H1 (cell line): ENCODE results near the gene IFNG-AS1. TPM values are rescaled to one million over a fixed set of nuclear protein-coding genes. Genes with fewer than 3 reads are reported as not detected.

Experiments used
- CTCF ChIA-PET: fragments of 300-600 bp; sonication (Branson Sonifier 250); formaldehyde crosslinking; loops from one replicate; lab custom pipeline; 2021; ENCODE audit not compliant: partially characterized antibody; lab: Charles Lee
- POLR2A ChIA-PET: fragments of 300-600 bp; sonication (Branson Sonifier 250); formaldehyde crosslinking; loops from one replicate; lab custom pipeline; 2021; ENCODE audit warnings: inconsistent platforms; ENCODE audit not compliant: partially characterized antibody; lab: Charles Lee
- DNase-seq, 2 experiments: peaks; one replicate each; pipeline versions ENCODE4 v3.0.0 to v3.0.0-alpha.2; 2010 to 2022; ENCODE audit warnings: low spot score in 2 of 2, low read depth in 1 of 2, mixed read lengths in 1 of 2
- FAIRE-seq: peaks from 2 replicates; lab custom pipeline; 2011; peaks lifted over from hg19 to GRCh38; lab: Jason Lieb, UNC
- H2AFZ ChIP-seq: 2 replicates; pipeline ENCODE4 v1.8.1; 2012; ENCODE audit warnings: low read length, inconsistent platforms
- H2AK5ac ChIP-seq: 2 replicates; pipeline ENCODE4 v1.6.1; 2013; ENCODE audit warnings: low read depth, low read length
- H2BK120ac ChIP-seq: replicated peaks from 2 replicates; pipeline ENCODE3; 2013; ENCODE audit warnings: low read depth, low read length, inconsistent platforms
- H2BK12ac ChIP-seq: 2 replicates; pipeline ENCODE4 v1.6.1; 2013; ENCODE audit warnings: low read depth, low read length
- H2BK15ac ChIP-seq: 2 replicates; pipeline ENCODE4 v1.6.1; 2013; ENCODE audit warnings: low read length
- H2BK20ac ChIP-seq: 2 replicates; pipeline ENCODE4 v1.6.1; 2013; ENCODE audit warnings: low read length
- H2BK5ac ChIP-seq: 2 replicates; pipeline ENCODE4 v1.6.1; 2013; ENCODE audit warnings: low read depth, low read length
- H3K14ac ChIP-seq: 2 replicates; pipeline ENCODE4 v1.6.1; 2013; ENCODE audit warnings: inconsistent platforms; ENCODE audit not compliant: insufficient read length
- H3K18ac ChIP-seq: 2 replicates; pipeline ENCODE4 v1.6.1; 2013; ENCODE audit warnings: low read length; ENCODE audit errors: extremely low read depth
- H3K23ac ChIP-seq: 2 replicates; pipeline ENCODE4 v1.6.1; 2013; ENCODE audit warnings: inconsistent platforms; ENCODE audit not compliant: insufficient read length
- H3K23me2 ChIP-seq: 2 replicates; pipeline ENCODE4 v1.6.1; 2013; ENCODE audit warnings: low read depth, low read length
- H3K27ac ChIP-seq: 2 replicates; pipeline ENCODE4 v1.6.1; 2011; ENCODE audit warnings: low read depth, low read length, inconsistent platforms
- H3K27me3 ChIP-seq, 4 experiments: replicated peaks in 1 of 4; 1 replicate in 1 of 4; 2 replicates in 3 of 4; pipeline versions ENCODE4 v1.6.1 to v1.8.1; 2011 to 2013; ENCODE audit warnings: low read length in 3 of 4, mild to moderate bottlenecking in 3 of 4, inconsistent platforms in 2 of 4, mixed read lengths in 2 of 4, moderate library complexity in 1 of 4; ENCODE audit not compliant: control insufficient read depth in 3 of 4, insufficient read depth in 3 of 4; ENCODE audit errors: extremely low read depth in 1 of 4
- H3K36me3 ChIP-seq, 4 experiments: 2 replicates each; pipeline versions ENCODE4 v1.6.1 to v1.8.1; 2011 to 2013; ENCODE audit warnings: mild to moderate bottlenecking in 4 of 4, low read length in 3 of 4, moderate library complexity in 2 of 4, control low read depth in 1 of 4, inconsistent platforms in 1 of 4; ENCODE audit not compliant: insufficient read depth in 4 of 4, control insufficient read depth in 2 of 4
- H3K4ac ChIP-seq: replicated peaks from 2 replicates; pipeline ENCODE3; 2013; ENCODE audit warnings: low read length, low read depth, mixed read lengths, inconsistent platforms; ENCODE audit not compliant: insufficient read length
- H3K4me1 ChIP-seq, 4 experiments: replicated peaks in 1 of 4; 1 replicate in 1 of 4; 2 replicates in 3 of 4; pipeline versions ENCODE4 v1.6.1 to v1.8.1; 2011 to 2013; ENCODE audit warnings: low read length in 3 of 4, inconsistent platforms in 2 of 4, mixed read lengths in 1 of 4; ENCODE audit not compliant: insufficient read depth in 4 of 4, control insufficient read depth in 3 of 4
- H3K4me2 ChIP-seq, 2 experiments: 2 replicates each; pipeline versions ENCODE4 v1.6.1 to v1.8.1; 2011 to 2013; ENCODE audit warnings: low read depth in 2 of 2, low read length in 2 of 2, control low read depth in 1 of 2, inconsistent platforms in 1 of 2, mild to moderate bottlenecking in 1 of 2; ENCODE audit not compliant: insufficient read depth in 1 of 2
- H3K4me3 ChIP-seq, 4 experiments: fragments of 200-600, 300-600 bp in 1 of 4; sonication (generic), shearing (Covaris generic), sonication (Bioruptor Twin) in 1 of 4; 2 replicates each; pipeline versions ENCODE4 v1.5.1 to v1.8.1; 2011 to 2016; ENCODE audit warnings: low read length in 4 of 4, low read depth in 3 of 4, control low read depth in 2 of 4, inconsistent platforms in 2 of 4, mild to moderate bottlenecking in 2 of 4, mixed read lengths in 1 of 4, moderate library complexity in 1 of 4; ENCODE audit not compliant: insufficient read depth in 2 of 4; ENCODE audit errors: extremely low read depth in 1 of 4
- H3K56ac ChIP-seq: replicated peaks from 2 replicates; pipeline ENCODE3; 2013; ENCODE audit warnings: low read depth, mild to moderate bottlenecking, mixed read lengths, low read length, inconsistent platforms; ENCODE audit not compliant: insufficient read length
- H3K79me1 ChIP-seq: 2 replicates; pipeline ENCODE4 v1.6.1; 2013; ENCODE audit warnings: low read depth, low read length, control low read depth
- H3K79me2 ChIP-seq, 2 experiments: 2 replicates each; pipeline versions ENCODE4 v1.6.1 to v1.8.1; 2012 to 2013; ENCODE audit warnings: low read length in 2 of 2, mild to moderate bottlenecking in 2 of 2, inconsistent platforms in 1 of 2; ENCODE audit not compliant: insufficient read depth in 2 of 2, control insufficient read depth in 1 of 2
- H3K9ac ChIP-seq, 4 experiments: replicated peaks in 1 of 4; 1 replicate in 1 of 4; 2 replicates in 3 of 4; pipeline versions ENCODE4 v1.6.1 to v1.8.1; 2011 to 2013; ENCODE audit warnings: low read depth in 3 of 4, low read length in 3 of 4, control low read depth in 2 of 4, mild to moderate bottlenecking in 2 of 4, moderate library complexity in 2 of 4, inconsistent platforms in 1 of 4; ENCODE audit errors: extremely low read depth in 1 of 4
- H3K9me3 ChIP-seq, 2 experiments: 2 replicates each; pipeline versions ENCODE4 v1.6.1 to v1.8.1; 2012 to 2013; ENCODE audit warnings: mild to moderate bottlenecking in 2 of 2, moderate library complexity in 2 of 2, control low read depth in 1 of 2, inconsistent platforms in 1 of 2, low read depth in 1 of 2, low read length in 1 of 2, mixed read lengths in 1 of 2; ENCODE audit not compliant: insufficient read depth in 2 of 2
- H4K20me1 ChIP-seq, 2 experiments: replicated peaks in 1 of 2; 2 replicates each; pipeline versions ENCODE3 to v1.8.1; 2011 to 2013; ENCODE audit warnings: inconsistent platforms in 2 of 2, low read length in 2 of 2, mild to moderate bottlenecking in 1 of 2; ENCODE audit not compliant: insufficient read depth in 2 of 2, control insufficient read depth in 1 of 2
- H4K5ac ChIP-seq: 2 replicates; pipeline ENCODE4 v1.6.1; 2013; ENCODE audit warnings: low read length, low read depth, mixed read lengths, inconsistent platforms; ENCODE audit not compliant: insufficient read length
- H4K8ac ChIP-seq: 2 replicates; pipeline ENCODE4 v1.8.0; 2013; ENCODE audit warnings: mild to moderate bottlenecking, moderate library complexity, low read length, inconsistent platforms; ENCODE audit not compliant: insufficient read depth; ENCODE audit errors: extremely low read depth
- H4K91ac ChIP-seq: replicated peaks from 2 replicates; pipeline ENCODE3; 2013; ENCODE audit warnings: low read length, mixed read lengths, inconsistent platforms; ENCODE audit not compliant: insufficient read length
- ATF2 ChIP-seq: IDR thresholded peaks from 2 replicates; pipeline ENCODE4 v1.6.1; 2012; ENCODE audit warnings: low read length, inconsistent platforms
- BRCA1 ChIP-seq: IDR thresholded peaks from 2 replicates; pipeline ENCODE4 v1.6.1; 2012; ENCODE audit warnings: low read depth, low read length, improper control_type of control experiment
- CBX5 ChIP-seq: fragments of 300-800, 300-1000 bp; sonication (generic); IDR thresholded peaks from 2 replicates; pipeline ENCODE4 v1.7.1; 2016; ENCODE audit warnings: antibody characterized with exemption, low read length, low read depth
- MAX ChIP-seq: IDR thresholded peaks from 2 replicates; pipeline ENCODE4 v1.6.1; 2012; ENCODE audit warnings: inconsistent platforms
- POLR2A ChIP-seq, 2 experiments: IDR thresholded peaks; 1 replicate in 1 of 2; 2 replicates in 1 of 2; pipeline ENCODE4 v1.6.1; 2011; ENCODE audit warnings: low read depth in 2 of 2, low read length in 2 of 2, mild to moderate bottlenecking in 2 of 2; ENCODE audit errors: control extremely low read depth in 1 of 2
- RBBP5 ChIP-seq: IDR thresholded peaks from 2 replicates; pipeline ENCODE4 v1.7.1; 2012; ENCODE audit warnings: low read depth, mild to moderate bottlenecking, inconsistent platforms, low read length, moderate library complexity, borderline replicate concordance
- SAP30 ChIP-seq: fragments of 300-600 bp; sonication (generic); IDR thresholded peaks from 2 replicates; pipeline ENCODE4 v1.7.1; 2012; ENCODE audit warnings: low read length, moderate library complexity, mild to moderate bottlenecking, inconsistent platforms; ENCODE audit not compliant: insufficient read depth, insufficient replicate concordance
- SIN3A ChIP-seq, 2 experiments: IDR thresholded peaks in 1 of 2; conservative IDR thresholded peaks in 1 of 2; 2 replicates each; pipeline ENCODE4 v1.6.1; 2011 to 2012; ENCODE audit warnings: low read length in 2 of 2, improper control_type of control experiment in 1 of 2, low read depth in 1 of 2, mild to moderate bottlenecking in 1 of 2
- SP1 ChIP-seq: IDR thresholded peaks from 2 replicates; pipeline ENCODE4 v1.6.1; 2011; ENCODE audit warnings: low read depth, low read length
- TAF7 ChIP-seq: optimal IDR thresholded peaks from 2 replicates; pipeline ENCODE3; 2011; ENCODE audit warnings: low read depth, mild to moderate bottlenecking, inconsistent platforms, low read length, moderate library complexity, borderline replicate concordance
- TBP ChIP-seq: IDR thresholded peaks from 2 replicates; pipeline ENCODE4 v1.6.1; 2011; ENCODE audit warnings: low read depth, low read length, improper control_type of control experiment
- WGBS, 2 experiments: shearing (Covaris generic) in 1 of 2; methylation state at CpG; one replicate each; pipeline versions ENCODE4 v1.1.6 to v1.1.7; 2013 to 2015; ENCODE audit warnings: low lambda C conversion rate in 2 of 2, mixed read lengths in 2 of 2, inconsistent platforms in 1 of 2, low coverage in 1 of 2, missing lambda C conversion rate in 1 of 2; ENCODE audit not compliant: insufficient replicate concordance in 2 of 2, insufficient coverage in 1 of 2, insufficient read length in 1 of 2; ENCODE audit errors: extremely low coverage in 1 of 2, missing lambda C conversion rate in 1 of 2; 5-methylcytosine and 5-hydroxymethylcytosine counted together
- polyA plus RNA-seq, 7 experiments: library from polyadenylated mRNA; depleted of rRNA in 3 of 7; stranded (reverse) in 5 of 7; unstranded in 2 of 7; fragments of >200 nt in 5 of 7; fragments of 200-250 nt in 2 of 7; gene quantifications; 1 replicate in 5 of 7; 2 replicates in 1 of 7; 4 replicates in 1 of 7; pipeline versions ENCODE4 v1.2.1 to v1.2.3, GENCODE V29; 2011 to 2013; ENCODE audit warnings: missing spikeins in 2 of 7, mixed read lengths in 2 of 7
- total RNA-seq: library from RNA; stranded (reverse); fragmentation: NEBNext Ultra II Directional; extraction: Animal tissue kit (Norgen Biotek cat#: 25700); gene quantifications from 2 replicates; pipeline ENCODE4 v1.2.1, GENCODE V29; 2021

IFNG-AS1 gene
- total and polyA plus RNA-seq, 2 of the 8 experiments (the other 6 are each of a cell fraction or from before 2014, with no cell fraction given) = not detected

- no peak overlapping the region for H2BK20ac ChIP-seq
- H4K20me1 ChIP-seq = no peaks in the 10 kb centered on the region
- no peaks in the 10 kb centered on the region for H3K4me1 ChIP-seq
- H2BK12ac ChIP-seq = no peak overlapping the region
- H3K27ac ChIP-seq = no peak overlapping the region
- H2AFZ ChIP-seq = no peak overlapping the region
- no peak overlapping the region for H4K91ac ChIP-seq
- H3K36me3 ChIP-seq = no peaks in the 10 kb centered on the region
- H3K4me3 ChIP-seq = no peak overlapping the region
- H3K9ac ChIP-seq = no peak overlapping the region
- H2AK5ac ChIP-seq = no peak overlapping the region
- H3K9me3 ChIP-seq = no peaks in the 10 kb centered on the region
- no peaks in the 10 kb centered on the region for H3K79me2 ChIP-seq
- no peaks in the 10 kb centered on the region for H3K23me2 ChIP-seq
- H4K8ac ChIP-seq = no peak overlapping the region
- no peaks in the 10 kb centered on the region for H3K27me3 ChIP-seq
- H3K4ac ChIP-seq = no peak overlapping the region
- FAIRE-seq (no peak), DNase-seq (no peak)
- H2BK120ac ChIP-seq = no peak overlapping the region
- H3K56ac ChIP-seq = no peak overlapping the region
- no peak overlapping the region for H4K5ac ChIP-seq
- no peak overlapping the region for H2BK5ac ChIP-seq
- CTCF ChIA-PET = interaction anchor here (1.6 kb wide), 1 partner anchor 48 kb away, joined by 6 read pairs; no protein-coding TSS in a partner anchor
- H3K4me2 ChIP-seq = no peak overlapping the region
- WGBS, 2 experiments = 89% methylated on average over 4 of the region's 4 CpGs; no CpG with 5 or more reads in 1 of the 2 experiments
- no peak overlapping the region for H2BK15ac ChIP-seq
- POLR2A ChIA-PET = no interaction called here
- no peak overlapping the region for H3K23ac ChIP-seq
- no peak overlapping the region for H3K18ac ChIP-seq
- no peak overlapping the region for H3K14ac ChIP-seq
- no peaks in the 10 kb centered on the region for H3K79me1 ChIP-seq
- no peak for TF ChIP-seq SAP30
- TF ChIP-seq SIN3A (conservative IDR thresholded peaks at IDR 0.05 in 1 of 2, IDR thresholded peaks at IDR 0.05 in 1 of 2; ENCODE audit: low read depth in 1 of 2, low read length in 2 of 2) = no peak
- TF ChIP-seq ATF2 = no peak
- TF ChIP-seq TBP = no peak
- TF ChIP-seq SP1 = no peak
- TF ChIP-seq RBBP5 = no peak
- no peak for TF ChIP-seq MAX
- TF ChIP-seq BRCA1 = no peak
- TF ChIP-seq TAF7 = no peak
- no peak for TF ChIP-seq POLR2A (IDR thresholded peaks at IDR 0.05; ENCODE audit: control extremely low read depth in 1 of 2, low read depth in 2 of 2, low read length in 2 of 2)
- no peak for TF ChIP-seq CBX5
Measured at GRCh38 chr12:67991158-67991557, 1.9 kb downstream of the IFNG-AS1 start.
